K562 (cell line): Measurements from ENCODE around the gene SPAG16. TPM values are rescaled to one million over a fixed set of nuclear protein-coding genes. Genes with fewer than 3 reads are reported as not detected.

ENCODE experiments used
- ATAC-seq: fragments of 200-7000 bp; cut with Tn5 transposase; 3 replicates; pipeline ENCODE4 v1.9.1; 2020; ENCODE audit warnings: moderate library complexity
- BruUV-seq: library from RNA; stranded (reverse); fragments of 400-500 nt; replicated peaks from 2 replicates; lab custom pipeline; 2021; lab: Mats Ljungman, UMichigan
- CTCF ChIA-PET: fragments of 300-600 bp; formaldehyde crosslinking; extraction: SDS; loops from one replicate; lab custom pipeline; 2021; ENCODE audit warnings: low intra/inter-chr PET ratio; lab: Yijun Ruan, JAX
- POLR2A ChIA-PET: fragments of 300-600, 350-650 bp; sonication (Branson Sonifier 250); formaldehyde crosslinking; extraction: SDS; loops from one replicate; lab custom pipeline; 2021; ENCODE audit warnings: antibody characterized with exemption, inconsistent platforms; lab: Yijun Ruan, JAX
- DNase-seq, 4 experiments: peaks; one replicate each; pipeline versions ENCODE4 v3.0.0 to v3.0.0-alpha.2; 2011 to 2018; ENCODE audit warnings: low spot score in 3 of 4, mixed read lengths in 3 of 4; ENCODE audit errors: extremely low read depth in 1 of 4
- FAIRE-seq: peaks from 2 replicates; lab custom pipeline; 2011; peaks lifted over from hg19 to GRCh38; lab: Jason Lieb, UNC
- H2AFZ ChIP-seq: 2 replicates; pipeline ENCODE4 v1.6.0; 2011; ENCODE audit warnings: low read depth, low read length, control low read depth, inconsistent platforms
- H3K27ac ChIP-seq: fragments of 200-600 bp; 3 replicates; pipeline ENCODE4 v1.8.0; 2011; ENCODE audit warnings: low read depth, mild to moderate bottlenecking, control low read depth, inconsistent platforms, low read length, moderate library complexity, mixed read lengths; ENCODE audit errors: extremely low read depth
- H3K27me3 ChIP-seq, 2 experiments: fragments of 300-600 bp in 1 of 2; 2 replicates in 1 of 2; 3 replicates in 1 of 2; pipeline versions ENCODE4 v1.6.0 to v1.8.0; 2011; ENCODE audit warnings: inconsistent platforms in 2 of 2, low read length in 2 of 2, mild to moderate bottlenecking in 1 of 2, mixed read lengths in 1 of 2, moderate library complexity in 1 of 2; ENCODE audit not compliant: control insufficient read depth in 2 of 2, insufficient read depth in 2 of 2
- H3K36me3 ChIP-seq: fragments of 300-600 bp; 3 replicates; pipeline ENCODE4 v1.8.0; 2011; ENCODE audit warnings: mild to moderate bottlenecking, low read length, inconsistent platforms; ENCODE audit not compliant: control insufficient read depth, insufficient read depth
- H3K4me1 ChIP-seq, 2 experiments: fragments of 200-600 bp in 1 of 2; replicated peaks in 1 of 2; 2 replicates in 1 of 2; 3 replicates in 1 of 2; pipeline versions ENCODE4 v1.5.1 to v1.8.0; 2011; ENCODE audit warnings: inconsistent platforms in 2 of 2, low read length in 2 of 2, mild to moderate bottlenecking in 1 of 2, mixed read lengths in 1 of 2, moderate library complexity in 1 of 2; ENCODE audit not compliant: control insufficient read depth in 2 of 2, insufficient read depth in 2 of 2
- H3K4me2 ChIP-seq: 2 replicates; pipeline ENCODE4 v1.6.1; 2011; ENCODE audit warnings: low read length, control low read depth, inconsistent platforms, mixed read lengths; ENCODE audit not compliant: insufficient read depth
- H3K4me3 ChIP-seq: fragments of 200-600 bp; sonication (generic), shearing (Covaris generic); 2 replicates; pipeline ENCODE4 v1.5.1; 2016; ENCODE audit warnings: control low read depth, inconsistent platforms
- H3K79me2 ChIP-seq: fragments of 200-600 bp; 3 replicates; pipeline ENCODE4 v1.8.0; 2011; ENCODE audit warnings: low read length, inconsistent platforms; ENCODE audit not compliant: control insufficient read depth, insufficient read depth
- H3K9ac ChIP-seq, 2 experiments: 2 replicates each; pipeline versions ENCODE4 v1.6.0 to v1.6.1; 2011; ENCODE audit warnings: low read depth in 2 of 2, low read length in 2 of 2, control low read depth in 1 of 2, inconsistent platforms in 1 of 2, mild to moderate bottlenecking in 1 of 2, mixed read lengths in 1 of 2; ENCODE audit not compliant: insufficient read depth in 1 of 2
- H3K9me1 ChIP-seq: one replicate; pipeline ENCODE4 v1.6.0; 2011; ENCODE audit warnings: inconsistent platforms, mild to moderate bottlenecking, low read length, moderate library complexity; ENCODE audit not compliant: control insufficient read depth, insufficient read depth
- H3K9me3 ChIP-seq: replicated peaks from 2 replicates; pipeline ENCODE4 v1.5.1; 2011; ENCODE audit warnings: low read depth, low read length, inconsistent platforms; ENCODE audit not compliant: control insufficient read depth, insufficient read depth
- H4K20me1 ChIP-seq: replicated peaks from 2 replicates; pipeline ENCODE4 v1.6.1; 2011; ENCODE audit warnings: low read length, inconsistent platforms, mixed read lengths; ENCODE audit not compliant: control insufficient read depth, insufficient read depth
- MTA1 ChIP-seq: fragments of 450-650 bp; IDR thresholded peaks from 2 replicates; pipeline ENCODE4 v1.6.1; 2017; ENCODE audit warnings: borderline replicate concordance
- PHF21A ChIP-seq: fragments of 450-650 bp; IDR thresholded peaks from 2 replicates; pipeline ENCODE4 v1.6.1; 2017; ENCODE audit warnings: low read depth, borderline replicate concordance
- RFX7 ChIP-seq: fragments of 250-450 bp; sonication (Bioruptor Pico); IDR thresholded peaks from 2 replicates; pipeline ENCODE4 v1.5.1; 2021; ENCODE audit warnings: mild to moderate bottlenecking
- SAFB2 ChIP-seq: fragments of 200-400 bp; formaldehyde crosslinking; IDR thresholded peaks from 2 replicates; pipeline ENCODE4 v1.6.1; 2018; ENCODE audit warnings: borderline replicate concordance, low read length, low read depth, moderate library complexity; ENCODE audit not compliant: severe bottlenecking
- SIX5 ChIP-seq, 2 experiments: IDR thresholded peaks; 2 replicates each; pipeline ENCODE4 v1.6.1; 2011; ENCODE audit warnings: low read length in 2 of 2, borderline replicate concordance in 1 of 2, low read depth in 1 of 2, mild to moderate bottlenecking in 1 of 2, moderate library complexity in 1 of 2; ENCODE audit not compliant: insufficient read depth in 1 of 2
- TAF9B ChIP-seq: fragments of 450-650 bp; IDR thresholded peaks from 2 replicates; pipeline ENCODE4 v1.6.1; 2018; ENCODE audit warnings: mild to moderate bottlenecking; ENCODE audit not compliant: partially characterized antibody
- ZNF133 ChIP-seq: fragments of 250-450 bp; sonication (Bioruptor Pico); IDR thresholded peaks from 2 replicates; pipeline ENCODE4 v1.4.0; 2020; ENCODE audit warnings: mild to moderate bottlenecking
- ZNF316 ChIP-seq: fragments of 450-650 bp; IDR thresholded peaks from 2 replicates; pipeline ENCODE4 v1.6.1; 2016
- ZNF589 ChIP-seq: fragments of 200-800 bp; sonication (Bioruptor generic); IDR thresholded peaks from 2 replicates; pipeline ENCODE4 v1.6.1; 2016; ENCODE audit warnings: low read depth, missing genetic modification characterization, missing compliant biosample characterization
- WGBS: fragments of 100-300 bp; shearing (Covaris generic); methylation state at CpG from one replicate; pipeline ENCODE4 v1.1.6; 2016; ENCODE audit warnings: low coverage, mixed read lengths; ENCODE audit not compliant: insufficient coverage; ENCODE audit errors: missing lambda C conversion rate; 5-methylcytosine and 5-hydroxymethylcytosine counted together
- in situ Hi-C: fragments of 300-500 bp; cut with MboI; formaldehyde crosslinking; loops from 4 replicates; pipeline ENCODE4 v1.15.0; 2018; ENCODE audit warnings: inconsistent platforms, mixed read lengths
- intact Hi-C: fragments of 100-400 bp; cut with micrococcal nuclease; formaldehyde crosslinking; loops from 2 replicates; pipeline ENCODE4 v1.14.2; 2022
- polyA plus RNA-seq, 8 experiments: library from polyadenylated mRNA; depleted of rRNA in 4 of 8; stranded (reverse) in 5 of 8; unstranded in 3 of 8; fragments of >200 nt; fragmentation: Nextera tagmentation in 2 of 8; fragmentation: Illumina TruSeq in 1 of 8; extraction: Ambion mirVana in 2 of 8; extraction: Trizol in 1 of 8; gene quantifications; 2 replicates each; pipeline versions ENCODE4 v1.2.1 to v1.2.3, GENCODE V29; 2011 to 2014; ENCODE audit warnings: inconsistent platforms in 1 of 8, missing spikeins in 1 of 8
- total RNA-seq, 7 experiments: library from RNA; depleted of rRNA in 6 of 7; stranded (reverse); fragments of >200 nt in 6 of 7; fragmentation: Illumina TruSeq in 2 of 7; extraction: Trizol in 2 of 7; gene quantifications; 2 replicates each; pipeline versions ENCODE4 v1.2.1 to v1.2.3, GENCODE V29; 2011 to 2021; ENCODE audit warnings: low replicate concordance in 1 of 7
- TF ChIP-seq, protein P1 (sequence below): fragments of 450-650 bp; formaldehyde crosslinking; IDR thresholded peaks from 2 replicates; pipeline ENCODE4 v1.4.0; 2020; ENCODE audit warnings: mild to moderate bottlenecking, moderate library complexity
- TF ChIP-seq, protein P2 (sequence below), 2 experiments: IDR thresholded peaks in 1 of 2; conservative IDR thresholded peaks in 1 of 2; 2 replicates each; pipeline ENCODE4 v1.6.1; 2016; ENCODE audit warnings: low read depth in 2 of 2, mild to moderate bottlenecking in 1 of 2, missing compliant biosample characterization in 1 of 2, missing genetic modification characterization in 1 of 2, moderate library complexity in 1 of 2

Gene SPAG16
- total and polyA plus RNA-seq, 9 of the 15 experiments (the other 6 are each of a cell fraction or from before 2014, with no cell fraction given): 0.98 to 5.9 (median 3.5) TPM

DNA sequence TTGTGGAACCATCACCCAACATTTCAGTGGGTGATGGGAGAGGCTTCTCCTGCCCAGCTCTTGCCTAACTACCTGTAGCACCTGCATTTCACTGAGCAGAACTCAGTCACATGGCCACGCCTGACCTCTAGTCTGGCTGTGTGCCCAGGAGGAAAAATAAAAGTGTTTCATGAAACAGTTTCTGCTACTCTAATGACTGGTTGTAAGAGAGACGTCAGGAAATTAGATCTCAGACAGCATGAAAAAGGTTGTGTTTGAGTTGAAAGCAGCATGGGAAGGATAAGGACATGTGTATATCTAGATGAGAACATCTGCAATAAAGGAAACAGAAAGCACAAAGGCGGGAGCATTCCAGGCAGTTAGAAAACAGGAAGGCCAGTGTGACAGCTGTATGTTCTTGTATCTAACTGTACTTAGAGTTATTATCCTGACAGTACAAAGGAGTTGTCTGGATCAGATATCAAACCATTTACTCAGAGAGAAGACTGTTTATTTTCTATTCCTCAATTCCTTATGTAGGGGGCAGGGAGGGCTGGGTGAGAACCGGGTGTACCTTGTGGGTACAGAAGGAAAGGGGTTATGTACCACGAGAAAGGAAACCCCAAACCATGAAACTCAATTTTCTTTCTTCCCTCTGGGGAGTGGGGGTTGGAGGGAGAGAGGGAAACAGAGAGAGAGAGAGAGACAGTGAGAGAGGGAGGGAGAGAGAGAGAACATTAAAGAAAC is 819.2 kb downstream of the SPAG16 start:
- H2AFZ ChIP-seq: no peak overlapping the region
- no peaks in the 10 kb centered on the region for H3K4me1 ChIP-seq
- no peaks in the 10 kb centered on the region for H3K36me3 ChIP-seq
- 0% methylated on average over 5 of the region's 5 CpGs for WGBS
- no peaks in the 10 kb centered on the region for H3K9me1 ChIP-seq
- ChIA-PET POLR2A (no interaction called here), CTCF (no interaction called here)
- no peak overlapping the region for H3K4me3 ChIP-seq
- no peak overlapping the region for H3K9ac ChIP-seq
- no peak overlapping the region for H3K27ac ChIP-seq
- no peaks in the 10 kb centered on the region for H3K79me2 ChIP-seq
- DNase-seq: no peak
- in situ Hi-C loops: no loop called here
- intact Hi-C loops: no loop called here
- FAIRE-seq: no peak
- no peak for TF ChIP-seq PHF21A
- TF ChIP-seq SAFB2: no peak
- TF ChIP-seq ZNF589 (CRISPR knock-in tag): no peak
- no peaks in the 10 kb centered on the region for H3K9me3 ChIP-seq
- H3K4me2 ChIP-seq: no peak overlapping the region
- no peaks in the 10 kb centered on the region for H3K27me3 ChIP-seq
- BruUV-seq: no TSS peak
- no peak for ATAC-seq
- no peaks in the 10 kb centered on the region for H4K20me1 ChIP-seq

DNA sequence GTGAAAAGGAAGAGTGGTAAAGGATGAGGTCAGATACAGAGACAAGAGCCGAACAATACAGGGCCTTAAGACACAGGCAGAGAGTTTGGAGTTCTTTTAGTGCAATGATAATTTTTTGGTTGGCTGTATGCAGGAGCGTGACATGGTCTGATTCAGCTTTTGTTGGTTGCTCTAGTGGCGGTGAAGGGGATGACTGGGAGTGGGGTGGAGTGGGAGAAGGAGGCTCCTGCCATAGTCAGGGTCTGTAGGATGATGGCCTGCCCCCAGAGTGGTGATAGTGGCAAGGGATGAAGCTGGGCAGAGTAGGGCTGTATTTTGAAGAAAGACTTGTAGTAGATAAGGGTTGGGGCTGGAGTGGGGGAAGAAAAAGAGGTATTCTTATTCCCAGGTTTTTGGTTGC is 820.0 kb downstream of the SPAG16 start:
- no peaks in the 10 kb centered on the region for H3K9me1 ChIP-seq
- no peaks in the 10 kb centered on the region for H3K4me1 ChIP-seq
- ATAC-seq: no peak
- BruUV-seq: no TSS peak
- DNase-seq: no peak
- no peak overlapping the region for H3K27ac ChIP-seq
- H3K4me2 ChIP-seq: no peak overlapping the region
- no peak overlapping the region for H3K9ac ChIP-seq
- CTCF ChIA-PET: no interaction called here
- no peak for FAIRE-seq
- H4K20me1 ChIP-seq: no peaks in the 10 kb centered on the region
- no peaks in the 10 kb centered on the region for H3K36me3 ChIP-seq
- H3K27me3 ChIP-seq: no peaks in the 10 kb centered on the region
- H3K79me2 ChIP-seq: no peaks in the 10 kb centered on the region
- in situ Hi-C loops: no loop called here
- intact Hi-C loops: no loop called here
- H3K9me3 ChIP-seq: no peaks in the 10 kb centered on the region
- POLR2A ChIA-PET: no interaction called here
- H2AFZ ChIP-seq: no peak overlapping the region
- 0% methylated on average over 2 of the region's 3 CpGs for WGBS
- H3K4me3 ChIP-seq: no peak overlapping the region
- TF ChIP-seq SIX5 (IDR thresholded peaks at IDR 0.05; ENCODE audit: borderline replicate concordance in 1 of 2, insufficient read depth in 1 of 2, low read depth in 1 of 2, low read length in 2 of 2) (no peak), MTA1 (no peak), ZNF133 (CRISPR knock-in tag) (no peak), TAF9B (no peak), ZNF316 (no peak), RFX7 (CRISPR knock-in tag) (no peak)
- TF ChIP-seq, protein P1, sequence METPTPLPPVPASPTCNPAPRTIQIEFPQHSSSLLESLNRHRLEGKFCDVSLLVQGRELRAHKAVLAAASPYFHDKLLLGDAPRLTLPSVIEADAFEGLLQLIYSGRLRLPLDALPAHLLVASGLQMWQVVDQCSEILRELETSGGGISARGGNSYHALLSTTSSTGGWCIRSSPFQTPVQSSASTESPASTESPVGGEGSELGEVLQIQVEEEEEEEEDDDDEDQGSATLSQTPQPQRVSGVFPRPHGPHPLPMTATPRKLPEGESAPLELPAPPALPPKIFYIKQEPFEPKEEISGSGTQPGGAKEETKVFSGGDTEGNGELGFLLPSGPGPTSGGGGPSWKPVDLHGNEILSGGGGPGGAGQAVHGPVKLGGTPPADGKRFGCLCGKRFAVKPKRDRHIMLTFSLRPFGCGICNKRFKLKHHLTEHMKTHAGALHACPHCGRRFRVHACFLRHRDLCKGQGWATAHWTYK (CRISPR knock-in tag): no peak
- TF ChIP-seq, protein P2, sequence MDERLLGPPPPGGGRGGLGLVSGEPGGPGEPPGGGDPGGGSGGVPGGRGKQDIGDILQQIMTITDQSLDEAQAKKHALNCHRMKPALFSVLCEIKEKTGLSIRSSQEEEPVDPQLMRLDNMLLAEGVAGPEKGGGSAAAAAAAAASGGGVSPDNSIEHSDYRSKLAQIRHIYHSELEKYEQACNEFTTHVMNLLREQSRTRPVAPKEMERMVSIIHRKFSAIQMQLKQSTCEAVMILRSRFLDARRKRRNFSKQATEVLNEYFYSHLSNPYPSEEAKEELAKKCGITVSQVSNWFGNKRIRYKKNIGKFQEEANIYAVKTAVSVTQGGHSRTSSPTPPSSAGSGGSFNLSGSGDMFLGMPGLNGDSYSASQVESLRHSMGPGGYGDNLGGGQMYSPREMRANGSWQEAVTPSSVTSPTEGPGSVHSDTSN (CRISPR knock-in tag; IDR thresholded peaks at IDR 0.05; ENCODE audit: low read depth): no peak
- TF ChIP-seq, protein P2 (tag; conservative IDR thresholded peaks at IDR 0.05; ENCODE audit: low read depth): no peak
